ENCODE data around the gene USE1. TPM values are rescaled to one million over a fixed set of nuclear protein-coding genes. Genes with fewer than 3 reads are reported as not detected.
A peak's percentile ranks its signal among the peaks of the same experiment; 100 is the strongest.

Gene USE1
- total and polyA plus RNA-seq, 7 experiments from 2014 or later: 24.7 to 68.3 (median 46.2) TPM

DNA sequence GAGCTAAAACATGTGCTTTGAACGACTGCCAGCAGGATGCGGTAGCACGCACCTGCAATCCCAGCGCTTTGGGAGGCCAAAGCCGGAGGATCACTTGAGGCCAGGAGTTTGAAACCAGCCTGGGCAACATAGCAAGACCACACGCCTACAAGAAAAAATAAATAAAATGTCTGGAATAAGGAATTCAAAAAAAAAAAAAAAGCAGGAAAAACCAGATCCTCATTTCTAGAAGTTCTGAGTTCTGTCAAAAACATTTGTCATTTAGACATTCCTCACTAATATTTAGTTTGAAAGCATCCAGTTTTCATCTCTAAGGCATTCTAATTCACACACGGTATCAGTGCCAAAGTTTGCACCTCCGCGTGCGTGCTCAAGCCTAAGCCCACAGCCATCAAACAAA, 36.9 kb upstream of the USE1 start:
- CTCF ChIA-PET: no interaction called here
- Histone ChIP-seq H3K27ac (ENCODE audit: low read depth, low read length) (no peak overlapping the region), H3K27me3 (ENCODE audit: control insufficient read depth in 2 of 2, insufficient read depth in 2 of 2, low read length in 2 of 2) (no peaks in the 10 kb centered on the region), H3K4me1 (ENCODE audit: control insufficient read depth in 2 of 2, insufficient read depth in 2 of 2, low read length in 2 of 2) (peaks cover 7% of the 10 kb centered on the region in 2 donors), H3K36me3 (ENCODE audit: control insufficient read depth in 2 of 3, insufficient read depth in 3 of 3, low read length in 3 of 3) (peaks cover 0 to 59% (median 3%) of the 10 kb centered on the region in 3 experiments), H3K4me3 (ENCODE audit: low read length) (no peak overlapping the region), H3K9me3 (ENCODE audit: control insufficient read depth in 2 of 3, low read length in 3 of 3) (no peaks in the 10 kb centered on the region)
- intact Hi-C loops (cut with micrococcal nuclease): no loop called here
- Mint-ChIP-seq H3K27me3 (no peaks in the 10 kb centered on the region), H3K4me1 (peaks cover 3 to 10% (median 4%) of the 10 kb centered on the region in 7 donors), H3K4me3 (no peak overlapping the region), H3K27ac (peak overlapping the region in 1 of 9 donors; percentile 3), H3K36me3 (peaks cover 0 to 24% (median 4%) of the 10 kb centered on the region in 5 donors), H3K9me3 (no peaks in the 10 kb centered on the region)
- POLR2A ChIA-PET: no interaction called here
- no peak for ATAC-seq
- DNase-seq: no peak

DNA sequence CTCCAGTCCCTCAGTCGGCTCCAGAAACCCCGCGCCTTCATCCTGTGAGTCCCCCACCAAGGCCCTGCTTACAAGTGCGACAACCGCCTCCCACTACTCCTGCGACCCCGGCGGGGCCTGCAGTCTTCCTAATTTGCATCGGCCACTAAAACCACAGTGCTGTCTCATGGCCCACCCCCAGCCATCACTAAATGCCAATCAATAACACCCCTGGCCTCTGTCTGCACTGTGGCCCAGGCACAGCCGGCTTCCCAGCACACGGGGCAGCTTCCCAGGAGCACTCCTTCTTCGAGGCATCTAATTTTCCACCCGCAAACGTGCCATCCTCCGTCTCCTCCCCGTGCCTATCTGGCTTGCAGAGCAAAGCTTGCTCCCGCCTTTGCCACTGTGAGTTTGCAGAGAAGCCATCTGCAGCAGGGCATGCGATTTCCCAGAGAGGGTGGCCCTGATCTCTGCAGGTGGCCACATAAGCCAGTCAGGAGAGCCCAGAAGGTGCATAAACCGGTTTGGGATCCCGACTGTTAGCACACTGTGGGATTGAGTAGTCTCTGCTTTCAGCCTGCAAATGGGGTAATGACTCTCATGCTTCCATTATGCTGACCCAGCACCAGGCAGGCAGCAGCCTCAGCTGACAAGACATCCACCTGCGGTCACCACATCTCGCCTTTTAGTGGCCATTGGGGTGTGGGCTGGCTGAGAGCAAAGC, 34.0 kb upstream of the USE1 start:
- Mint-ChIP-seq H3K27me3 (no peaks in the 10 kb centered on the region), H3K4me1 (peaks cover 12 to 28% (median 20%) of the 10 kb centered on the region in 7 donors), H3K36me3 (peaks cover 0 to 26% (median 8%) of the 10 kb centered on the region in 5 donors), H3K27ac (peak overlapping the region in 4 of 9 donors; percentile 16 to 75 (median 44)), H3K4me3 (peak overlapping the region in 1 of 10 donors; percentile 29), H3K9me3 (peaks cover 0 to 2% (median 0%) of the 10 kb centered on the region in 11 donors)
- Histone ChIP-seq H3K4me1 (ENCODE audit: control insufficient read depth in 2 of 2, insufficient read depth in 2 of 2, low read length in 2 of 2) (peaks cover 13 to 16% of the 10 kb centered on the region in 2 donors), H3K4me3 (ENCODE audit: low read length) (no peak overlapping the region), H3K36me3 (ENCODE audit: control insufficient read depth in 2 of 3, insufficient read depth in 3 of 3, low read length in 3 of 3) (peaks cover 0 to 45% (median 0%) of the 10 kb centered on the region in 3 experiments), H3K27me3 (ENCODE audit: control insufficient read depth in 2 of 2, insufficient read depth in 2 of 2, low read length in 2 of 2) (no peaks in the 10 kb centered on the region), H3K27ac (ENCODE audit: low read depth, low read length) (no peak overlapping the region), H3K9me3 (ENCODE audit: control insufficient read depth in 2 of 3, low read length in 3 of 3) (no peaks in the 10 kb centered on the region)
- intact Hi-C loops (cut with micrococcal nuclease): loop anchor here in 1 of 2 donors (5.0 kb wide), 1 partner anchor 54 kb away; no protein-coding TSS in a partner anchor
- POLR2A ChIA-PET: interaction anchor here (0.5 to 1.6 kb wide), 3 partner anchors 26 to 63 kb away, joined by 3 to 4 read pairs (median 3); no protein-coding TSS in a partner anchor
- DNase-seq (no peak), ATAC-seq (no peak)
- CTCF ChIA-PET: interaction anchor here (0.6 kb wide), 1 partner anchor 1275 kb away, joined by 4 read pairs; no protein-coding TSS in a partner anchor

DNA sequence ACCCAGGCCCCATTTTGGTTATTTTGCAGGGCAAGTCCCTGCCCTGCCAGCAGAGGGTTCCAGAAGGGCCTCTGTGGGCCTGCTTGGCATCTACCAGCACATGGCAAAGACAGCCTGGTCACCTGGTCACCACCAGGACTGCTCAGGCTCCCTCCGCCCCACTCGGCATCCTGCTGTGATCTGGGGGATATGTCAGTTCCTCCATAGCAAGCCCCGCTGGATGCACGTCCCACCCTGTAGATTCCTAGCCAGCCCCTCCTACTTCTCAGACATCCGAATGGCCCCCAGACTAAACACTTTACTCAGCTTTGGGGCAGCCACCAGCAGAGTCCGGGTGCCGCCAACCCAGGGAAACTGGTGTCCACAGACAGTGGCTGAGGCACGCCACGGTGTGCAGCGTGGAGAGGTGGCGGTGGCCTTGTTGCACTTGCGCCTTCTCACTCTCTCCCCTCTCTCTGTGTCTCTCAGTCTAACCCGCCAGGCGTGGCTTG, 31.8 kb upstream of the USE1 start:
- no peaks in the 10 kb centered on the region for H3K27me3 Mint-ChIP-seq
- peak overlapping the region; percentile 85 to 99 (median 96) for H3K27ac Mint-ChIP-seq
- H3K4me1 ChIP-seq (ENCODE audit: control insufficient read depth in 2 of 2, insufficient read depth in 2 of 2, low read length in 2 of 2): peaks cover 13 to 16% of the 10 kb centered on the region in 2 donors
- H3K9me3 ChIP-seq (ENCODE audit: control insufficient read depth in 2 of 3, low read length in 3 of 3): no peaks in the 10 kb centered on the region
- peaks cover 0 to 4% (median 0%) of the 10 kb centered on the region in 11 donors for H3K9me3 Mint-ChIP-seq
- H3K4me1 Mint-ChIP-seq: peaks cover 16 to 29% (median 20%) of the 10 kb centered on the region in 7 donors
- peaks cover 0 to 42% (median 0%) of the 10 kb centered on the region in 3 experiments for H3K36me3 ChIP-seq (ENCODE audit: control insufficient read depth in 2 of 3, insufficient read depth in 3 of 3, low read length in 3 of 3)
- intact Hi-C loops (cut with micrococcal nuclease): loop anchor here in 1 of 2 donors (5.0 kb wide), 1 partner anchor 56 kb away; no protein-coding TSS in a partner anchor
- peak overlapping the region; percentile 79 to 94 (median 89) for H3K4me3 Mint-ChIP-seq
- ChIA-PET POLR2A (interaction anchor here (0.6 to 4.2 kb wide), 11 partner anchors 16 to 111 kb away, joined by 3 to 33 read pairs (median 7); partner anchors contain the start of genes BABAM1, HAUS8, MYO9B and OCEL1), CTCF (interaction anchor here (0.5 to 1.7 kb wide), 11 partner anchors 10 to 469 kb away, joined by 3 to 8 read pairs (median 3); partner anchors contain the start of gene USE1)
- no peaks in the 10 kb centered on the region for H3K27me3 ChIP-seq (ENCODE audit: control insufficient read depth in 2 of 2, insufficient read depth in 2 of 2, low read length in 2 of 2)
- H3K4me3 ChIP-seq (ENCODE audit: low read length): peak overlapping the region; percentile 75
- DNase-seq: peak in 5 of 9 donors; percentile 7 to 31 (median 28)
- peak overlapping the region; percentile 68 for H3K27ac ChIP-seq (ENCODE audit: low read depth, low read length)
- peaks cover 0 to 33% (median 4%) of the 10 kb centered on the region in 5 donors for H3K36me3 Mint-ChIP-seq
- peak; percentile 56 for ATAC-seq

DNA sequence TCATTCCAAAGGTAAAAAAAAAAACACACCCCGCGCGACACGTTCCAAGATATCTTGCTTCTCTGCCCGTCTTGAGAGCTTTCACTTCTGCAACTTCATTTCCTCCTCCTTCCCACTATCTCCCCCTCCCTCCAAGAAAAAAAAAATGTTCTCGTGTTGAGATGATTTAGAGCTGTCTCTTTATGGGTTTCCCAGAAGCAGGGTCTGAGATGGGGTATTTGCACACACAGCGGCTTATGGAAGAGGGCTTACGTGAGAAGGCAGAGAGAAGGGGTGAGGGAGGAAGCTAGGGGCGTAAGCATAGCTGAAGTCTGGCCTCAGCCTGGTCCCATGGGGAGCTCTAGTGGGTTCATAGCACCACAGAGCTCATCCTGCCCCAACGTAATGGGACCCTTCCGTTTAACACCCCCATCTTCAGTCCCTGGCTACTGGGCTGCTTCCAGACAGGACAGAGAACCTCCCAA, 31.3 kb upstream of the USE1 start:
- intact Hi-C loops (cut with micrococcal nuclease): loop anchor here (1.0 to 5.0 kb wide), 6 partner anchors 21 to 117 kb away; partner anchors contain the start of genes HAUS8 (in 1 of the 2) and MYO9B (in 1 of the 2)
- Mint-ChIP-seq H3K27me3 (no peaks in the 10 kb centered on the region), H3K9me3 (peaks cover 0 to 4% (median 0%) of the 10 kb centered on the region in 11 donors), H3K4me1 (peaks cover 16 to 29% (median 20%) of the 10 kb centered on the region in 7 donors), H3K4me3 (peak overlapping the region; percentile 82 to 94 (median 89)), H3K36me3 (peaks cover 0 to 36% (median 4%) of the 10 kb centered on the region in 5 donors), H3K27ac (peak overlapping the region; percentile 85 to 99 (median 96))
- CTCF ChIA-PET: interaction anchor here (0.5 to 1.7 kb wide), 16 partner anchors 9 to 1214 kb away, joined by 3 to 8 read pairs (median 3); partner anchors contain the start of gene USE1
- peaks cover 0 to 44% (median 0%) of the 10 kb centered on the region in 3 experiments for H3K36me3 ChIP-seq (ENCODE audit: control insufficient read depth in 2 of 3, insufficient read depth in 3 of 3, low read length in 3 of 3)
- DNase-seq (peak in 6 of 9 donors; percentile 18 to 41 (median 34)), ATAC-seq (peak; percentile 64)
- H3K9me3 ChIP-seq (ENCODE audit: control insufficient read depth in 2 of 3, low read length in 3 of 3): no peaks in the 10 kb centered on the region
- POLR2A ChIA-PET: interaction anchor here (0.6 to 4.2 kb wide), 13 partner anchors 15 to 904 kb away, joined by 3 to 33 read pairs (median 6); partner anchors contain the start of genes BABAM1, HAUS8, MYO9B and OCEL1
- no peaks in the 10 kb centered on the region for H3K27me3 ChIP-seq (ENCODE audit: control insufficient read depth in 2 of 2, insufficient read depth in 2 of 2, low read length in 2 of 2)
- peak overlapping the region; percentile 75 for H3K4me3 ChIP-seq (ENCODE audit: low read length)
- peak overlapping the region; percentile 68 for H3K27ac ChIP-seq (ENCODE audit: low read depth, low read length)
- peaks cover 13 to 16% of the 10 kb centered on the region in 2 donors for H3K4me1 ChIP-seq (ENCODE audit: control insufficient read depth in 2 of 2, insufficient read depth in 2 of 2, low read length in 2 of 2)

DNA sequence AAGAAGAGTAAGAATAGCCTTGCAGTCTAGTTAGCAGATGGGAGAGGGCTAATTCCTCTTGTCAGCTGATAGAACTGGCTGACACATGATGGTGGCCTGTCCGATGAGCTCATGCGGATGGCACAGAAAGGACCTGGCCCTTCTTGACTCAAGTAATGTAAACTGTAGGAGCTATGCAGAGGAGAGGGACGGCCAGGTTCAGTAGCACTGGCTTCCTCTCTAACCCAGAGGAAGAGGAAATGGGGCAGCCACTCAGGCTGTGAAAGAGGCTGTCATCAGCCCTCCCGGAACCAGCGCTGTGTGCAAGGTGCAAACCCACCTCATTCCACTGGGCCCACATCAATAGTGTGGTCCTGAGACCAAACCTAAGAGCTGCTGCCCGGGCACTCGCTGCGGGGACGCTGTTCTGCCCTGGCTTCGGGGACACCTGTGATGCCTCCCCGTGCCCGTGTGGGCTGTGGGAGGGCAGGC, 30.8 kb upstream of the USE1 start:
- Histone ChIP-seq H3K4me1 (ENCODE audit: control insufficient read depth in 2 of 2, insufficient read depth in 2 of 2, low read length in 2 of 2) (peaks cover 13 to 16% of the 10 kb centered on the region in 2 donors), H3K9me3 (ENCODE audit: control insufficient read depth in 2 of 3, low read length in 3 of 3) (no peaks in the 10 kb centered on the region), H3K27me3 (ENCODE audit: control insufficient read depth in 2 of 2, insufficient read depth in 2 of 2, low read length in 2 of 2) (no peaks in the 10 kb centered on the region), H3K27ac (ENCODE audit: low read depth, low read length) (peak overlapping the region; percentile 68), H3K4me3 (ENCODE audit: low read length) (peak overlapping the region; percentile 75), H3K36me3 (ENCODE audit: control insufficient read depth in 2 of 3, insufficient read depth in 3 of 3, low read length in 3 of 3) (peaks cover 0 to 49% (median under 1%) of the 10 kb centered on the region in 3 experiments)
- DNase-seq: peak in 6 of 9 donors; percentile 32 to 59 (median 51)
- H3K27ac Mint-ChIP-seq: peak overlapping the region; percentile 85 to 99 (median 96)
- peak; percentile 80 for ATAC-seq
- POLR2A ChIA-PET: interaction anchor here (0.6 to 4.2 kb wide), 12 partner anchors 14 to 904 kb away, joined by 3 to 33 read pairs (median 6); partner anchors contain the start of genes HAUS8, MYO9B, OCEL1 and USE1
- CTCF ChIA-PET: interaction anchor here (0.6 to 1.7 kb wide), 15 partner anchors 9 to 1214 kb away, joined by 3 to 8 read pairs (median 3); partner anchors contain the start of gene USE1
- intact Hi-C loops (cut with micrococcal nuclease): loop anchor here (1.0 to 5.0 kb wide), 6 partner anchors 21 to 117 kb away; partner anchors contain the start of genes HAUS8 (in 1 of the 2) and MYO9B (in 1 of the 2)
- H3K36me3 Mint-ChIP-seq: peaks cover 0 to 38% (median 4%) of the 10 kb centered on the region in 5 donors
- no peaks in the 10 kb centered on the region for H3K27me3 Mint-ChIP-seq
- H3K4me1 Mint-ChIP-seq: peaks cover 16 to 29% (median 20%) of the 10 kb centered on the region in 7 donors
- H3K4me3 Mint-ChIP-seq: peak overlapping the region; percentile 82 to 94 (median 89)
- H3K9me3 Mint-ChIP-seq: peaks cover 0 to 4% (median 0%) of the 10 kb centered on the region in 11 donors

Data from naive thymus-derived CD4-positive, alpha-beta T cell (primary cell).